Uterus (tissue), 4 donors: ENCODE results near the gene SCYGR8. TPM values are rescaled to one million over a fixed set of nuclear protein-coding genes. Genes with fewer than 3 reads are reported as not detected.

Experiments used
- DNase-seq, 2 donors: peaks; one replicate each; pipeline ENCODE4 v3.0.0-alpha.2; 2019 to 2020
- H3K27ac ChIP-seq, 2 donors: fragments of 200-600 bp; sonication (generic); 1 replicate in 1 of 2; 2 replicates in 1 of 2; pipeline ENCODE4 v1.5.1; 2016 to 2018
- H3K27me3 ChIP-seq, 2 donors: fragments of 200-600 bp; sonication (generic); one replicate each; pipeline ENCODE4 v1.5.1; 2018 to 2019; ENCODE audit warnings: control low read depth in 1 of 2
- H3K36me3 ChIP-seq, 2 donors: fragments of 200-600 bp; sonication (generic); one replicate each; pipeline ENCODE4 v1.5.1; 2019; ENCODE audit warnings: control low read depth in 1 of 2
- H3K4me1 ChIP-seq, 2 donors: fragments of 200-600 bp; sonication (generic); one replicate each; pipeline ENCODE4 v1.5.1; 2018 to 2019; ENCODE audit warnings: control low read depth in 1 of 2
- H3K4me3 ChIP-seq, 2 donors: fragments of 200-600 bp; sonication (generic); 1 replicate in 1 of 2; 2 replicates in 1 of 2; pipeline ENCODE4 v1.5.1; 2018 to 2019; ENCODE audit warnings: mild to moderate bottlenecking in 1 of 2
- H3K9me3 ChIP-seq, 2 donors: fragments of 200-600 bp; sonication (generic); one replicate each; pipeline ENCODE4 v1.5.1; 2019; ENCODE audit warnings: control low read depth in 1 of 2
- POLR2A ChIP-seq, 2 donors: fragments of 450-650 bp; IDR thresholded peaks; one replicate each; pipeline ENCODE4 v1.6.1; 2016; ENCODE audit warnings: antibody characterized with exemption in 2 of 2, mild to moderate bottlenecking in 1 of 2, moderate library complexity in 1 of 2
- intact Hi-C: fragments of 100-400 bp; cut with DNase I; formaldehyde crosslinking; loops from one replicate; pipeline ENCODE4 v1.15.1; 2023; ENCODE audit warnings: low total_unique reads
- total RNA-seq, 4 donors: library from RNA; depleted of rRNA in 3 of 4; stranded (reverse); fragments of >200 nt in 3 of 4; gene quantifications; one replicate each; pipeline versions ENCODE4 v1.1.0 to v1.2.4, GENCODE V29; 2014 to 2023
- TF ChIP-seq, protein P1 (sequence below), 4 experiments: fragments of 200-600 bp in 2 of 4; fragments of 450-650 bp in 2 of 4; sonication (generic) in 2 of 4; IDR thresholded peaks; one replicate each; pipeline ENCODE4 v1.5.1; 2016 to 2019; ENCODE audit warnings: antibody characterized with exemption in 4 of 4, mild to moderate bottlenecking in 2 of 4, moderate library complexity in 1 of 4
- donor health status: DM: yes; HTN: yes; CAD: no.

The SCYGR8 gene
- total RNA-seq, 4 donors from 2014 or later: not detected

DNA sequence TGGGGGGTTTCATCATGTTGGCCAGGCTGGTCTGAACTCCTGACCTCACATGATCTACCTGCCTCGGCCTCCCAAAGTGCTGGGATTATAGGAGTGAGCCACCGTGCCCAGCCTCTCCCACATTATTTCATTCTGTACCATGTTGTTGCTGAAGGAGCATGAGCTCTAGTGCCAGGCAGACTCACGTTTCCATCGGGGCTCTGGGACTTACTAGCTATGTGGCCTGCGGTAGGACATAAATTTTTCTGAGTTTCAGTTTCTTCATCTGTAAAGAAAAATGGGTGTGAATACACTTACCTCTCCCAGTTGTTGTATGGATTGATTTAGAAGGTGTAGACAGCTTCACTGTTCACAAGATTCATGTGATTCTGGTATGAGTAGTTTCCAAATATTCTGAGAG, 37.1 kb downstream of the SCYGR8 start:
- Histone ChIP-seq H3K9me3 (no peaks in the 10 kb centered on the region), H3K27ac (no peak overlapping the region), H3K27me3 (no peaks in the 10 kb centered on the region), H3K36me3 (no peaks in the 10 kb centered on the region), H3K4me3 (no peak overlapping the region), H3K4me1 (no peaks in the 10 kb centered on the region)
- intact Hi-C loops: no loop called here
- DNase-seq: no peak
- TF ChIP-seq POLR2A (IDR thresholded peaks at IDR 0.05): no peak
- TF ChIP-seq, protein P1, sequence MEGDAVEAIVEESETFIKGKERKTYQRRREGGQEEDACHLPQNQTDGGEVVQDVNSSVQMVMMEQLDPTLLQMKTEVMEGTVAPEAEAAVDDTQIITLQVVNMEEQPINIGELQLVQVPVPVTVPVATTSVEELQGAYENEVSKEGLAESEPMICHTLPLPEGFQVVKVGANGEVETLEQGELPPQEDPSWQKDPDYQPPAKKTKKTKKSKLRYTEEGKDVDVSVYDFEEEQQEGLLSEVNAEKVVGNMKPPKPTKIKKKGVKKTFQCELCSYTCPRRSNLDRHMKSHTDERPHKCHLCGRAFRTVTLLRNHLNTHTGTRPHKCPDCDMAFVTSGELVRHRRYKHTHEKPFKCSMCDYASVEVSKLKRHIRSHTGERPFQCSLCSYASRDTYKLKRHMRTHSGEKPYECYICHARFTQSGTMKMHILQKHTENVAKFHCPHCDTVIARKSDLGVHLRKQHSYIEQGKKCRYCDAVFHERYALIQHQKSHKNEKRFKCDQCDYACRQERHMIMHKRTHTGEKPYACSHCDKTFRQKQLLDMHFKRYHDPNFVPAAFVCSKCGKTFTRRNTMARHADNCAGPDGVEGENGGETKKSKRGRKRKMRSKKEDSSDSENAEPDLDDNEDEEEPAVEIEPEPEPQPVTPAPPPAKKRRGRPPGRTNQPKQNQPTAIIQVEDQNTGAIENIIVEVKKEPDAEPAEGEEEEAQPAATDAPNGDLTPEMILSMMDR (IDR thresholded peaks at IDR 0.05): no peak

DNA sequence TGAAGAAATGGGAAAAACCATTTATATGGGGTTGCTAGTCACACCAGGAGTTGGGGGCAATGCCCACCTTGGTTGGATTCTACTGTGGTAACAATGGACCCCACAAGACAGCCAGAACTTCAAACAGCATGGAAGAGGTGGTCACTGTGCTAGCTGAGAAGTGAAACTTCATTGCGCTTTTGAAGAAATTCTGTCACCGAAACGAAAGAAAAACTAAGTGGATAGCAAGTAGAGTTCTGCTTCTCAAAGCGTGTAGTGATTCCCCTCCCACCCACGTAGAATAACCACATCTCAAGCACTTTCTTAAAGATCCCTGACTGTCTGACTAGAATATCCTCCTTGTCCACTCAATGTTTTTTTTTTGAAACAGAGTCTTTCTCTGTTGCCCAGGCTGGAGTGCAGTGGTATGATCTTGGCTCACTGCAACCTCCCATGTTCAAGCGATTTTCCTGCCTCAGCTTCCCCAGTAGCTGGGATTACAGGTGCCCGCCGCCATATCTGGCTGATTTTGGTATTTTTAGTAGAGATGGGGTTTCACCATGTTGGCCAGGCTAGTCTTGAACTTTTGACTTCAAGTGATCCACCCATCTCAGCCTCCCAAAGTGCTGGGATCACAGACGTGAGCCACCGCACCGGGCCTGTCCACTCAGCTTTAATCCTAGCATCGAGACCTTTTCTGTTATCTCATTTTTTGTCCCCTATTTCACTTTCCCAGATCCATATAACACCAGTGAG, 37.9 kb downstream of the SCYGR8 start:
- Histone ChIP-seq H3K27me3 (no peaks in the 10 kb centered on the region), H3K9me3 (no peaks in the 10 kb centered on the region), H3K36me3 (no peaks in the 10 kb centered on the region), H3K4me3 (no peak overlapping the region), H3K27ac (no peak overlapping the region), H3K4me1 (no peaks in the 10 kb centered on the region)
- intact Hi-C loops: no loop called here
- TF ChIP-seq POLR2A (IDR thresholded peaks at IDR 0.05): no peak
- TF ChIP-seq, protein P1 (IDR thresholded peaks at IDR 0.05): no peak
- DNase-seq: no peak

DNA sequence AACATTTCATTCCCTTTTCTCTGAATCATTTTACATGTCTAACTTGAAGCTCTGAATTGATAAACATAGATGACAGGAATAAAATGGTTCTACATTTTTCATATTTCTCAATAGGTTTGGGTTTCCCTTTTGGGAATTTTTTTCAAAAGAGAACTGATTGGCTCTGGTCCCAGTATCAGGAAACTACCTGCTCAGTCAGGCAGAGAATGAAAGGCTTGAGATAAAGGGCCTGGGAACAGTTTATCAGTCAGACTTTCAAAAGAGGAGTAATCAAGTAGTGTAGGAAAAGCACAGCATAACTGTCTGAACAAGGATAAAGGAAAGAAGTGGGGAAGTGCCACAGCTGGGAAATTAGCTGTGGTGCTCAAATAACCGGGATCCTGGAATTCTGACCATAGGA, 39.6 kb downstream of the SCYGR8 start:
- no peak for TF ChIP-seq POLR2A (IDR thresholded peaks at IDR 0.05)
- TF ChIP-seq, protein P1 (IDR thresholded peaks at IDR 0.05): no peak
- Histone ChIP-seq H3K4me3 (no peak overlapping the region), H3K27ac (no peak overlapping the region), H3K9me3 (no peaks in the 10 kb centered on the region), H3K27me3 (no peaks in the 10 kb centered on the region), H3K4me1 (no peaks in the 10 kb centered on the region), H3K36me3 (no peaks in the 10 kb centered on the region)
- no peak for DNase-seq
- intact Hi-C loops: no loop called here

DNA sequence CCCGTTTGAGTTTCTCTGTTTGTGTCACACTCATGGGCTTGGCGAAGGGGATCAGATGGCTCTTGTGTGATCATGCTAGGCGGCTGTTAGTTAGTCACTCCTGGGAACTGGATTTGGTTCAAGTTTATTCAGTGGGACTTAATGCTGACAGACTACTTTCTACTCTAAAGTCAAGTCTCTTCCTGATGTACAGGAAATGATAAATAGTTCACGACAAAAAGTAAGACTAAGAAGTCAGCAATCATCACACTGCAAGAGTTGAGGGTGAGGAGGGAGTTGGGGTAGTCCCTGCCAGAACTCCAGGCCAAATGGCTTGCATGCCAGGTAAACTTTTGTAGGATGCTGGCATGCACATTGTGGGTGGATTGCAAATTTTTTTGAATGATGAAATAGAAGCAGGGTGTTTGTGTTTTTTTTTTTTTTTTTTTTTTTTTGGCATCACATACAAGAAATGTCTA, 42.9 kb downstream of the SCYGR8 start:
- no peak for TF ChIP-seq POLR2A (IDR thresholded peaks at IDR 0.05)
- TF ChIP-seq, protein P1 (IDR thresholded peaks at IDR 0.05): no peak
- no peak for DNase-seq
- Histone ChIP-seq H3K4me3 (no peak overlapping the region), H3K27ac (no peak overlapping the region), H3K9me3 (no peaks in the 10 kb centered on the region), H3K4me1 (no peaks in the 10 kb centered on the region), H3K36me3 (no peaks in the 10 kb centered on the region), H3K27me3 (no peaks in the 10 kb centered on the region)
- intact Hi-C loops: no loop called here

DNA sequence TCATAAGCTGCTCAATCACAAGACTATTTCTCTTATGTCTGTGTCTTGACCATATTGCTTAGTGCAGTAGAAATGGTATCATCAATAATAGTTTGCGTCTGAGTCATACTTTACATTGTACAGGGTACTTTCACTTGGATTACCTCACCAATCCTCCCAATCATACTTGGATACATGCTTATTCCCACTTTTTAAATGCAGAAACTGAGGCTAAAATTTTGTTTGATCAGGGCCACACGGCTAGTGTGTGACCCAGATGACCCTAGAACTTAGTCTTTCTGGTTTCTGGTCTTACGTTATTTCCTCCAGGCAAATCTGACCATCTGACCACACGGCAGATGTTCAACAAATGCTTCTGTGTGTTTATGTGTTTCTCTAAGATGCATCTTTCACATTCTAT, 44.1 kb downstream of the SCYGR8 start:
- Histone ChIP-seq H3K4me3 (no peak overlapping the region), H3K4me1 (no peaks in the 10 kb centered on the region), H3K27me3 (no peaks in the 10 kb centered on the region), H3K36me3 (no peaks in the 10 kb centered on the region), H3K9me3 (no peaks in the 10 kb centered on the region), H3K27ac (no peak overlapping the region)
- TF ChIP-seq POLR2A (IDR thresholded peaks at IDR 0.05): no peak
- TF ChIP-seq, protein P1 (IDR thresholded peaks at IDR 0.05): no peak
- no peak for DNase-seq
- intact Hi-C loops: no loop called here
